ENCODE results near the gene TDRD5. TPM values are rescaled to one million over a fixed set of nuclear protein-coding genes. Genes with fewer than 3 reads are reported as not detected.
A peak's percentile ranks its signal among the peaks of the same experiment; 100 is the strongest.
"Not testable (repeated sequence)": the region's sequence is repeated elsewhere in the genome, so short reads cannot be mapped to it uniquely, and the experiment has no call there.

Gene TDRD5
- polyA plus RNA-seq, 4 donors: 0.24 to 1.1 (median 0.42) TPM

DNA sequence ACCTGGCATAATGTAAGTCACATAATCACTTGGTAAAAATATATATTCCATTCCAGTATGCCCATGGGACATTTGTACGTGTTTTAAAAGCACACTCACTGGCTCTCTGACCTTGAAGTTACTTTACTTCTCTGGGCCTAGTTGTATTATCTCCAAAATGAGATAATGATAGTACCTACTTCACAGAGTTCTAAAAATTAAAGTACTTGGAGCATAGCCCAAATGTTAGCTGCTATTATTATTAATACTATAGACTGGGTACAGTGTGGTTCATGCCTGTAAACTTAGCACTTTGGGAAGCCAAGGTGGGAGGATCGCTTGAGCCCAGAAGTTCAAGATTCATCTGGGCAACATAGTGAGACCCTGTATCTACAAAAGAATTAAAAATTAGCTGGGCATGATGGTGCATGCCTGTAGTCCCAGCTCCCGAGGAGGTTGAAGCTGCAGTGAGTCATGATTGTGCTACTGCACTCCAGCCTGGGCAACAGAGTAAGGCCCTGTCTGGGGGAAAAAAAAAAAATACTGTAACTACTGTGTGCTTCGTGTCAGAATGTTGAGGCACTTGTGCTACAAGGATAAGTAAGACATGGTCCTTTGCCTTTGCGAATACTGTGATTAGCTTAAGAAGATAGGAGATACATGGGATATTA is 45.7 kb downstream of the TDRD5 start:
- no peaks in the 10 kb centered on the region for H3K36me3 ChIP-seq (ENCODE audit: control insufficient read depth in 3 of 3, insufficient read depth in 2 of 3, low read depth in 1 of 3, low read length in 3 of 3)
- 68 to 84% (median 74%) methylated on average over 5 of the region's 5 CpGs for WGBS, 3 donors
- no peaks in the 10 kb centered on the region for H3K4me1 ChIP-seq (ENCODE audit: control insufficient read depth in 3 of 3, insufficient read depth in 2 of 3, low read depth in 1 of 3, low read length in 2 of 3)
- FAIRE-seq (no peak), DNase-seq (no peak)
- H3K27ac ChIP-seq (ENCODE audit: low read depth in 1 of 3, low read length in 2 of 3): no peak overlapping the region
- H3K27me3 ChIP-seq (ENCODE audit: control insufficient read depth in 3 of 3, insufficient read depth in 3 of 3, low read length in 3 of 3): no peaks in the 10 kb centered on the region
- no peaks in the 10 kb centered on the region for H3K9me3 ChIP-seq (ENCODE audit: control insufficient read depth in 2 of 2, insufficient read depth in 1 of 2, low read depth in 1 of 2, low read length in 1 of 2)
- H3K4me3 ChIP-seq (ENCODE audit: low read depth in 1 of 3, low read length in 3 of 3): no peak overlapping the region

DNA sequence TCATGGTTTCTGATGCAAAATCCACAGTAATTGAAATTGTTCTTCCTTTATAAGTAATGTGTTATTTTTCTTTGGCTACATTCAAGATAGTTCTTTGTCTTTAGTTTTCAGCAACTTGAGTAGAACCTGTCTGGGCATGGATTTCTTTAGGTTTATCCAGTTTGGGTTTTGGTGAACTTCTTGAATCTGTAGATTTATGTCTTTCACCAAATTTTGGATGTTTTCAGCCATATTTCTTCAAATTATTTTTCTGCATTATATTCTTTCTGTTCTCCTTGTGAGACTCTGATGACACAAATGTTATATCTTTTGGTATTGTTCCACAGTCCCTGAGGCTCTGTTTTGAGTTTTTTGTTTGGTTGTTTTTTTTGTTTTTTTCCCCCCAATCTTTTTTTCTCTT is 69.4 kb downstream of the TDRD5 start:
- no peak for FAIRE-seq
- no peaks in the 10 kb centered on the region for H3K36me3 ChIP-seq (ENCODE audit: control insufficient read depth in 3 of 3, insufficient read depth in 2 of 3, low read depth in 1 of 3, low read length in 3 of 3)
- no peak overlapping the region for H3K4me3 ChIP-seq (ENCODE audit: low read depth in 1 of 3, low read length in 3 of 3)
- H3K27me3 ChIP-seq (ENCODE audit: control insufficient read depth in 3 of 3, insufficient read depth in 3 of 3, low read length in 3 of 3): no peaks in the 10 kb centered on the region
- no peak for DNase-seq
- no peak overlapping the region for H3K27ac ChIP-seq (ENCODE audit: low read depth in 1 of 3, low read length in 2 of 3)
- H3K9me3 ChIP-seq (ENCODE audit: control insufficient read depth in 2 of 2, insufficient read depth in 1 of 2, low read depth in 1 of 2, low read length in 1 of 2): peaks cover 0 to 3% of the 10 kb centered on the region in 2 donors
- H3K4me1 ChIP-seq (ENCODE audit: control insufficient read depth in 3 of 3, insufficient read depth in 2 of 3, low read depth in 1 of 3, low read length in 2 of 3): no peaks in the 10 kb centered on the region

DNA sequence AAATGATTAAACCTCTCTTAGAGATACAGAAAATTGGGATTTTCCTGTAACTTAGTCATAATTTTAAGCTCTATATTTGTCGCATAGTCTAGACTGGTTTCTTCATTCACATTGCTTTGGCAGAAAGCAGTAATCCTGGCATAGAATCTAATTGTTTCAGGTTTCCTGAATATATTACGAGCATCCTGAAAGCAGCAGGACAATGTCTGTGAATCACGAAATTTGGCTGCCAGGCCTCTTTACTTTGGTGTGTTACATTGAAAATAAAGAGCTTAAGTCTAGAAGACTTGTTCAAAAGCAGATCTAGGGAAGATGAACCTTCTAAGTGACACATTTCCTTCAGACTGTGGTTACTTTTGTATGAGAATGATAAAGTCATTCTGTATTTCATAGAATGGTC is 72.2 kb downstream of the TDRD5 start:
- Histone ChIP-seq H3K9me3 (ENCODE audit: control insufficient read depth in 2 of 2, insufficient read depth in 1 of 2, low read depth in 1 of 2, low read length in 1 of 2) (peaks cover 0 to 3% of the 10 kb centered on the region in 2 donors), H3K4me1 (ENCODE audit: control insufficient read depth in 3 of 3, insufficient read depth in 2 of 3, low read depth in 1 of 3, low read length in 2 of 3) (no peaks in the 10 kb centered on the region), H3K4me3 (ENCODE audit: low read depth in 1 of 3, low read length in 3 of 3) (no peak overlapping the region), H3K27ac (ENCODE audit: low read depth in 1 of 3, low read length in 2 of 3) (no peak overlapping the region), H3K27me3 (ENCODE audit: control insufficient read depth in 3 of 3, insufficient read depth in 3 of 3, low read length in 3 of 3) (no peaks in the 10 kb centered on the region), H3K36me3 (ENCODE audit: control insufficient read depth in 3 of 3, insufficient read depth in 2 of 3, low read depth in 1 of 3, low read length in 3 of 3) (no peaks in the 10 kb centered on the region)
- FAIRE-seq: no peak
- 61 to 76% (median 65%) methylated on average over 3 of the region's 3 CpGs for WGBS, 3 donors
- no peak for DNase-seq

DNA sequence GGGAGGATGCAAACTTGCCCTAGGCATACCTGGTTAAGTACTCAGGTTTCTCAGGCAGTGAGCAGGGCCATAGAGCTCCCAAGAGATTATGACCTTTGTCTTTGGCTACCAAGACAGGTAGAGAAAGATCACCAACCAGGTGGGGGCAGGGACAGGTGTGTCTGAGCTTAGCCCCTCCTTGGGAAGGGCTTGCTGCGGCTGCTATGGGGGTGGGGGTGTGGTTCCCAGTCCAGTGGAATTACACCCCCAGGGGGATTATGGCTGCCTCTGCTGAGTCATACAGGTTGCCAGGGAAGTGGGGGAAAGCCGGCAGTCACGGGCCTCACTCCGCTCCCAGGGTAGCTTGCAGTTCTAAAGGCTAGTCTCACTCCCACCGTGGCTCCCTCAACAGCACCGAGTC is 86.2 kb downstream of the TDRD5 start:
- FAIRE-seq (no peak), DNase-seq (no peak)
- Histone ChIP-seq H3K36me3 (ENCODE audit: control insufficient read depth in 3 of 3, insufficient read depth in 2 of 3, low read depth in 1 of 3, low read length in 3 of 3) (no peaks in the 10 kb centered on the region), H3K9me3 (ENCODE audit: control insufficient read depth in 2 of 2, insufficient read depth in 1 of 2, low read depth in 1 of 2, low read length in 1 of 2) (peaks cover 0 to 8% of the 10 kb centered on the region in 2 donors), H3K27me3 (ENCODE audit: control insufficient read depth in 3 of 3, insufficient read depth in 3 of 3, low read length in 3 of 3) (peaks cover 0 to 2% (median 0%) of the 10 kb centered on the region in 3 donors), H3K4me1 (ENCODE audit: control insufficient read depth in 3 of 3, insufficient read depth in 2 of 3, low read depth in 1 of 3, low read length in 2 of 3) (no peaks in the 10 kb centered on the region), H3K27ac (ENCODE audit: low read depth in 1 of 3, low read length in 2 of 3) (no peak overlapping the region), H3K4me3 (ENCODE audit: low read depth in 1 of 3, low read length in 3 of 3) (no peak overlapping the region)
- 86 to 91% (median 90%) methylated on average over 6 of the region's 6 CpGs for WGBS, 3 donors

DNA sequence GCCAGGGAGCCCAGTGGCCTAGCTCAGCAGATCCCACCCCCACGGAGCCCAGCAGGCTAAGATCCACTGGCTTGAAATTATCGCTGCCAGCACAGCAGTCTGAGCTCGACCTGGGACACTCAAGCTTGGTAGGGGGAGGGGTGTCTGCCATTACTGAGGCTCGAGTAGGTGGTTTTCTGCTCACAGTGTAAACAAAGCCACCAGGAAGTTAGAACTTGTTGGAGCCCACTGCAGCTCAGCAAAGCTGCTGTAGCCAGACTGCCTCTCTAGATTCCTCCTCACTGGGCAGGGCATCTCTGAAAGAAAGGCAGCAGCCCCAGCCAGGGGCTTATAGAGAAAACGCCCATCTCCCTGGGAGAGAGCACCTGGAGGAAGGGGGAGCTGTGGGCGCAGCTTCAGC is 102.9 kb downstream of the TDRD5 start:
- H3K27ac ChIP-seq (ENCODE audit: low read depth in 1 of 3, low read length in 2 of 3); FAIRE-seq; H3K9me3 ChIP-seq (ENCODE audit: control insufficient read depth in 2 of 2, insufficient read depth in 1 of 2, low read depth in 1 of 2, low read length in 1 of 2); H3K4me1 ChIP-seq (ENCODE audit: control insufficient read depth in 3 of 3, insufficient read depth in 2 of 3, low read depth in 1 of 3, low read length in 2 of 3); H3K4me3 ChIP-seq (ENCODE audit: low read depth in 1 of 3, low read length in 3 of 3); H3K27me3 ChIP-seq (ENCODE audit: control insufficient read depth in 3 of 3, insufficient read depth in 3 of 3, low read length in 3 of 3); DNase-seq; H3K36me3 ChIP-seq (ENCODE audit: control insufficient read depth in 3 of 3, insufficient read depth in 2 of 3, low read depth in 1 of 3, low read length in 3 of 3): not testable (repeated sequence)
- 52 to 71% (median 64%) methylated on average over 5 to 6 of the region's 6 CpGs for WGBS, 3 donors

DNA sequence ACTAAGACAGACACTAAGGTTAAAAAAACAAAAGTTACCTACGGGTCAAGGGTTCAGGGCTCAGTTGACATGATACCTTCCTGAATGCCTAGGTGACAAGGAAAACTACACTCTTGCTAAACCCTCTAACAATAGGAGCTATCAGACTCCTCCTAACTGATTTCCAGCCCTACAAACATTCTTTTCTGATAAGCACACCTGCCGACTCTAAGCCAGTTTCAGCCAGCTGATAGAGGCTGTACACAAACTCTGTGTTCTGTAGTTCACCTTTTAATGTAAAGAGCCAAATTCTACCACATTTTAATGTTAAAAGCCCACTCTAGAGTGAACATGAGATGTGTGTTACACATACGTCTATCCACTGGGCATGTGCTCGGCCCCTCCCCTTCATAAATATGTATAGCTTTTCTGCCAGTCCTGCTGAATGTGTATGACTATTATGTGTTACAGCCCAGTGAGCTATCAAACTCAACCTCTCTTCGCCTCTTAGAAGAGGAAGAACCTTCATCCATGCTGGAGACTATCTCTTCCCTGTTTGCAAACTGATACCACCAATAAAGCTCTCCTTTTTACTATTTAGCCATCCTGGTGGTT is 111.4 kb downstream of the TDRD5 start:
- WGBS, 3 donors: 13 to 59% (median 24%) methylated on average over 5 of the region's 5 CpGs
- H3K4me1 ChIP-seq (ENCODE audit: control insufficient read depth in 3 of 3, insufficient read depth in 2 of 3, low read depth in 1 of 3, low read length in 2 of 3): peaks cover 0 to 4% (median 4%) of the 10 kb centered on the region in 3 donors
- H3K27me3 ChIP-seq (ENCODE audit: control insufficient read depth in 3 of 3, insufficient read depth in 3 of 3, low read length in 3 of 3): no peaks in the 10 kb centered on the region
- H3K27ac ChIP-seq (ENCODE audit: low read depth in 1 of 3, low read length in 2 of 3): peak overlapping the region in 1 of 3 donors; percentile 44
- H3K9me3 ChIP-seq (ENCODE audit: control insufficient read depth in 2 of 2, insufficient read depth in 1 of 2, low read depth in 1 of 2, low read length in 1 of 2): no peaks in the 10 kb centered on the region
- no peaks in the 10 kb centered on the region for H3K36me3 ChIP-seq (ENCODE audit: control insufficient read depth in 3 of 3, insufficient read depth in 2 of 3, low read depth in 1 of 3, low read length in 3 of 3)
- FAIRE-seq (no peak), DNase-seq (peak; percentile 59 to 64)
- no peak overlapping the region for H3K4me3 ChIP-seq (ENCODE audit: low read depth in 1 of 3, low read length in 3 of 3)

DNA sequence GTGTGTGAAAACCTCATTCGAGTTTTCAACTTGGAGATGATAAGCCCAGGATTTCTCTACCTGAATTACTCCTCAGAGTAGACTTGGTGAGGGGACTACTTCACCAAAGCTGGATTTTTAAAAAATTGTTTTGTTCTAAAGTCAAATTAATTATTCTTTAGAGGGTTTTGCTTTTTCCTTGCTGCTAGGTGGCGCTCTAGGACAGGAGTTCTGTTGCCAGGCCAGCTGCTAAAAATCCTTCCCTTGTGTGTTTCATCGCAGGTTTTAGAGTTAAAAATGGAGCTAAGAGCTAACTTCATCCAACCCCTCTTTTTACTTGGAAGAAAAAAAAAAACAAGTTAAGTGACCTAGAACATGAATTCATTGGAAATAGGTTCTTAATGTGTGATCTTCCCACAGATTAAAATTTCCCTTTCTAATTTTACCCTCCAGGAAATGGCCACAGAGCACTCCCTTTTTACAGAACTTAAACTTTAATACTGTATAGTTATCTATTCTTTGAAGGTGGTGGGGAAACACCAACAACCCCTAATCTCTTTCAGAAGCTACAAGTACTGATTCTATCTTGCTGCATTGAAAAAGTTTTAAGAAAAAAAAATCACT is 114.8 kb downstream of the TDRD5 start:
- Histone ChIP-seq H3K27ac (ENCODE audit: low read depth in 1 of 3, low read length in 2 of 3) (no peak overlapping the region), H3K4me3 (ENCODE audit: low read depth in 1 of 3, low read length in 3 of 3) (no peak overlapping the region), H3K4me1 (ENCODE audit: control insufficient read depth in 3 of 3, insufficient read depth in 2 of 3, low read depth in 1 of 3, low read length in 2 of 3) (peaks cover 0 to 9% (median 8%) of the 10 kb centered on the region in 3 donors), H3K36me3 (ENCODE audit: control insufficient read depth in 3 of 3, insufficient read depth in 2 of 3, low read depth in 1 of 3, low read length in 3 of 3) (no peaks in the 10 kb centered on the region), H3K9me3 (ENCODE audit: control insufficient read depth in 2 of 2, insufficient read depth in 1 of 2, low read depth in 1 of 2, low read length in 1 of 2) (no peaks in the 10 kb centered on the region), H3K27me3 (ENCODE audit: control insufficient read depth in 3 of 3, insufficient read depth in 3 of 3, low read length in 3 of 3) (no peaks in the 10 kb centered on the region)
- DNase-seq (peak; percentile 63 to 74), FAIRE-seq (no peak)
- WGBS, 3 donors: 0 to 2% (median 0%) methylated on average over 3 of the region's 3 CpGs

DNA sequence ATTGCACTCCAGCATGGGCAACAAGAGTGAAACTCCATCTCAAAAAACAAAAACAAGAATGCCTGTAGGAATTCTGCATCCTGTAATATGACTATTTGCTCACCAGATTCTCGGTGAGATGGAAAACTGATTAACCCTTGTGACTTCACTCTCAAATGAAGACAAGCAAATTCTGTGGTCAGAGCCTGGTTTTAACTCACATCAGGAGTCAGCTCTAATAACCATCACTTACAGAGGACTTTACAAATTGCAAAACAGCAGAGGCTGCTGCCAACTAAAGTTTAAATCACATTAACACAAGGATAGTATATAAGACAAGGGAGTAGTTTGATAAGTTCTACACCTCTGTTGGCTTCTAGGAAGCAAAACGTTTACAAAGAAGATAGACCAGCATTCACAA is 115.8 kb downstream of the TDRD5 start:
- FAIRE-seq: no peak
- no peak overlapping the region for H3K27ac ChIP-seq (ENCODE audit: low read depth in 1 of 3, low read length in 2 of 3)
- peaks cover 0 to 9% (median 8%) of the 10 kb centered on the region in 3 donors for H3K4me1 ChIP-seq (ENCODE audit: control insufficient read depth in 3 of 3, insufficient read depth in 2 of 3, low read depth in 1 of 3, low read length in 2 of 3)
- no peak overlapping the region for H3K4me3 ChIP-seq (ENCODE audit: low read depth in 1 of 3, low read length in 3 of 3)
- H3K27me3 ChIP-seq (ENCODE audit: control insufficient read depth in 3 of 3, insufficient read depth in 3 of 3, low read length in 3 of 3): no peaks in the 10 kb centered on the region
- WGBS, 3 donors: 53 to 64% (median 57%) methylated on average over 2 of the region's 2 CpGs
- no peak for DNase-seq
- no peaks in the 10 kb centered on the region for H3K36me3 ChIP-seq (ENCODE audit: control insufficient read depth in 3 of 3, insufficient read depth in 2 of 3, low read depth in 1 of 3, low read length in 3 of 3)
- no peaks in the 10 kb centered on the region for H3K9me3 ChIP-seq (ENCODE audit: control insufficient read depth in 2 of 2, insufficient read depth in 1 of 2, low read depth in 1 of 2, low read length in 1 of 2)
